OCI-M2 (cell line): ENCODE measurements around the gene MED1.
A peak's percentile ranks its signal among the peaks of the same experiment; 100 is the strongest.
"Not testable (repeated sequence)": the region's sequence is repeated elsewhere in the genome, so short reads cannot be mapped to it uniquely, and the experiment has no call there.

Experiments used
- DNase-seq: peaks from one replicate; lab custom pipeline; 2025; ENCODE audit not compliant: unreplicated experiment; lab: John Stamatoyannopoulos, UW

Gene MED1, protein sequence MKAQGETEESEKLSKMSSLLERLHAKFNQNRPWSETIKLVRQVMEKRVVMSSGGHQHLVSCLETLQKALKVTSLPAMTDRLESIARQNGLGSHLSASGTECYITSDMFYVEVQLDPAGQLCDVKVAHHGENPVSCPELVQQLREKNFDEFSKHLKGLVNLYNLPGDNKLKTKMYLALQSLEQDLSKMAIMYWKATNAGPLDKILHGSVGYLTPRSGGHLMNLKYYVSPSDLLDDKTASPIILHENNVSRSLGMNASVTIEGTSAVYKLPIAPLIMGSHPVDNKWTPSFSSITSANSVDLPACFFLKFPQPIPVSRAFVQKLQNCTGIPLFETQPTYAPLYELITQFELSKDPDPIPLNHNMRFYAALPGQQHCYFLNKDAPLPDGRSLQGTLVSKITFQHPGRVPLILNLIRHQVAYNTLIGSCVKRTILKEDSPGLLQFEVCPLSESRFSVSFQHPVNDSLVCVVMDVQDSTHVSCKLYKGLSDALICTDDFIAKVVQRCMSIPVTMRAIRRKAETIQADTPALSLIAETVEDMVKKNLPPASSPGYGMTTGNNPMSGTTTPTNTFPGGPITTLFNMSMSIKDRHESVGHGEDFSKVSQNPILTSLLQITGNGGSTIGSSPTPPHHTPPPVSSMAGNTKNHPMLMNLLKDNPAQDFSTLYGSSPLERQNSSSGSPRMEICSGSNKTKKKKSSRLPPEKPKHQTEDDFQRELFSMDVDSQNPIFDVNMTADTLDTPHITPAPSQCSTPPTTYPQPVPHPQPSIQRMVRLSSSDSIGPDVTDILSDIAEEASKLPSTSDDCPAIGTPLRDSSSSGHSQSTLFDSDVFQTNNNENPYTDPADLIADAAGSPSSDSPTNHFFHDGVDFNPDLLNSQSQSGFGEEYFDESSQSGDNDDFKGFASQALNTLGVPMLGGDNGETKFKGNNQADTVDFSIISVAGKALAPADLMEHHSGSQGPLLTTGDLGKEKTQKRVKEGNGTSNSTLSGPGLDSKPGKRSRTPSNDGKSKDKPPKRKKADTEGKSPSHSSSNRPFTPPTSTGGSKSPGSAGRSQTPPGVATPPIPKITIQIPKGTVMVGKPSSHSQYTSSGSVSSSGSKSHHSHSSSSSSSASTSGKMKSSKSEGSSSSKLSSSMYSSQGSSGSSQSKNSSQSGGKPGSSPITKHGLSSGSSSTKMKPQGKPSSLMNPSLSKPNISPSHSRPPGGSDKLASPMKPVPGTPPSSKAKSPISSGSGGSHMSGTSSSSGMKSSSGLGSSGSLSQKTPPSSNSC (N-terminal part only)

DNA sequence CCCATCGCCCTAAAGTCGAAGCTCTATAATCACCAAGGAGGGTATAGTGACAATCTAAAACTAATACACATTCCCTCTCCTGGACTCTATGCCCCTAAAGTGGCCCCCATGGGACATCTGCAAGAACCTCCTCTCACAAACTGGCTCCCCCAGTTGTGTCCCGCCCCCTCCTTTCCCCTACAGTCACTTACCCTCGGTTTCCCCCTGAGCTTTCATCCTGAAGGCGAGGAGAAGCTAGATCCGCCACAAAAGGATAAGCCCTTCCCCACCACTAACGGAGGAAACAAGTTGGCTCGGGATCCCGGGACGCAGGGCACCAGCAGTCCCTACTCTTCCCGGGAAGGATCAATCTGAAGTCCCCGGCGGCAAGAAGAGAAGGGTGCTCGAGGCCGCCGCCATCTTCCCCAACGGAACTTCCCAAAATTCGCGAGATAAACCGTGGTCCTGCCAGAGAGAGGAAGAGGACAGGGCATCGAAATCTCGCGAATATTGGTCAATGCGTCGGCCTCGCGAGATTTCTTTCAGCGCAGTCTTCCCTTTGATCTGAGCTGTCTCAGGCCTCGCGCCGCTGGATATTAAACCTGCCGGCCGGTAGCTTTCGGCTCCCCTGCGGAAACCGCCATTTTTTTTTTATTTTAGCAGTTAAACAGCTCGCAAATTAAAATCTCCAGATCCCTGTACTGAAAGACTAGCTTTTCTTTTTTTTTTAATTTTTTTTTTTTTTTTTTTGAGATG is at the start of gene MED1:
TSS of gene MED1 (minus strand) at position 417 of the 735 bp plus-strand sequence. CDS start at position 216, 201 bp downstream.
- DNase-seq: peak; percentile 88

GRCh38 chr17:39496921-39497320 is 45.9 kb upstream of the MED1 start:
- DNase-seq: not testable (repeated sequence)

GRCh38 chr17:39487946-39488345 is 36.9 kb upstream of the MED1 start:
- DNase-seq: no peak

DNA sequence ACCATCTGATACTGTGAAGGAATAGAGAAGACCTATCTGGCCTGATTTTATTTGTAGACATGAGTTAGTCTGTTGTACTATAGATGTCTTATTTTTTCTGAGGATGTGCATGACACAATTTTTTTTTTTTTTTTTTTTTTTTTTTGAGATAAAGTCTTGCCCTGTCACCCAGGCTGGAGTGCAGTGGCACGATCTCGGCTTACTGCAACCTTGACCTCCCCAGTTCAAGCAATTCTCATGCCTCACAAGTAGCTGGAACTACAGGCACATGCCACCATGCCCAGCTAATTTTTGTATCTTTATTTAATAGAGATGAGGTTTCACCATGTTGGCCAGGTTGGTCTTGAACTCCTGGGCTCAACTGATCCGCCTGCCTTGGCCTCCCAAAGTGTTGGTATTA is 36.4 kb upstream of the MED1 start:
- DNase-seq: not testable (repeated sequence)

DNA sequence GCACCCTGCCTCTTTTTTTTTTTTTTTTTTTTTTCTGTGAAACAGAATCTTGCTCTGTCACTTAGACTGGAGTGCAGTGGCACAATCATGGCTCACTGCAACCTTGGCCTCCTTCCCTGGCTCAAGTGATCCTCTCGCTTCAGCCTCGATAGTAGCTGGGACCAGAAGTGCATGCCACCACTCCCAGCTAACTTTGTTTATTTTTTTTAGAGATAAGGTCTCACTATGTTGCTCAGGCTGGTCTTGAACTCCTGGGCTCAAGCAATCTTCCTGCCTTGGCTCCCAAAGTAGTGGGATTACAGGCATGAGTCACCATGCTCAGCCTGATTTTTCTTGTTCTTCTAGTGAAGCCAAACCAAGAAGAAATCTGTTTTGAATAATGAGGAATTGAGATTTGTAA is 35.2 kb upstream of the MED1 start:
- no peak for DNase-seq

DNA sequence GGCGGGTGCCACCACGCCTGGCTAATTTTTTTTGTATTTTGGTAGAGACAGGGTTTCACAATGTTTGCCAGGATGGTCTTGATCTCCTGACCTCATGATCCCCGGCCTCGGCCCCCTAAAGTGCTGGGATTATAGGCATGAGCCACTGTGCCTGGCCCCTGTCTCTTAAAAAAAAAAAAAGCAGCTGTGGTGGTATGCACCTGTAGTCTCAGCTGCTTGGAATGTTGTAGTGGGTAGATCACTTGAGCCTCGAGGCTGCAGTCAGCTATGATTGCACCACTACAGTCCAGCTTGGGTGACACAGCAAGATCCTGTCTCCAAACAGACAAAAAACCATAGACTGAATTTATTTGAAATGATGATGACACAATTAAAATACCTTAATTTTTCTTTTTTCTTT is 34.5 kb upstream of the MED1 start:
- DNase-seq: no peak

- DNase-seq: no peak
Observed at GRCh38 chr17:39484178-39484577, 33.1 kb upstream of the MED1 start.

DNA sequence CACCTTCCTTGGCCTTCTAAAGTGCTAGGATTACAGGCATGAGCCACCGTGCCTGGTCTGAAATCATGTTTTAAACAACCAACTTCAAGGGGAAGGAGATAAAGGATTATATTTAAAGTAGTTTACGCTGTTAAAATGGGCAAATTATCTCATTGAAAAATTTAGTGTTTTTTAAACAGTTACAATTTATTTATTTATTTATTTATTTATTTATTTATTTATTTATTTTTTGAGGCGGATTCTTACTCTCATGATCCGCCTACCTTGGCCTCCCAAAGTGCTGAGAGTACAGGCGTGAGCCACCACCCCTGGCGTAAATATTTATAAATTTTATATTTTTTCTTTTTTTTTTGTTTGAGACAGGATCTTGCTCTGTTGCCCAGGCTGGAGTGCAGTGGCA is 32.4 kb upstream of the MED1 start:
- DNase-seq: no peak

DNA sequence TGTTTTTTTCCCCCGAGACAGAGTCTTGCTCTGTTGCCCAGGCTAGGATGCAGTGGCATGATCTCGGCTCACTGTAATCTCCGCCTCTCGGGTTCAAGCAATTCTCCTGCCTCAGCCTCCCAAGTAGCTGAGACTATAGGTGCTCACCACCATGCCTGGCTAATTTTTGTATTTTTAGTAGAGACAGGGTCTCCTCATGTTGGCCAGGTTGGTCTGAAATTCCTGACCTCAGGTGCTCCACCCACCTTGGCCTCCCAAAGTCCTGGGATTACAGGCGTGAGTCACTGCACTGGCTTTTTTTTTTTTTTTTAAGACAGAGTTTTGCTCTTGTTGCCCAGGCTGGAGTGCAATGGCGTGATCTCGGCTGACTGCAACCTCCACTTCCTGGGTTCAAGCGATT is 28.6 kb upstream of the MED1 start:
- DNase-seq: not testable (repeated sequence)

GRCh38 chr17:39473310-39473709 is 22.2 kb upstream of the MED1 start:
- DNase-seq: no peak

GRCh38 chr17:39468610-39469009 is 17.5 kb upstream of the MED1 start:
- DNase-seq: not testable (repeated sequence)

GRCh38 chr17:39464639-39465181 is 13.6 kb upstream of the MED1 start:
- DNase-seq: not testable (repeated sequence)

DNA sequence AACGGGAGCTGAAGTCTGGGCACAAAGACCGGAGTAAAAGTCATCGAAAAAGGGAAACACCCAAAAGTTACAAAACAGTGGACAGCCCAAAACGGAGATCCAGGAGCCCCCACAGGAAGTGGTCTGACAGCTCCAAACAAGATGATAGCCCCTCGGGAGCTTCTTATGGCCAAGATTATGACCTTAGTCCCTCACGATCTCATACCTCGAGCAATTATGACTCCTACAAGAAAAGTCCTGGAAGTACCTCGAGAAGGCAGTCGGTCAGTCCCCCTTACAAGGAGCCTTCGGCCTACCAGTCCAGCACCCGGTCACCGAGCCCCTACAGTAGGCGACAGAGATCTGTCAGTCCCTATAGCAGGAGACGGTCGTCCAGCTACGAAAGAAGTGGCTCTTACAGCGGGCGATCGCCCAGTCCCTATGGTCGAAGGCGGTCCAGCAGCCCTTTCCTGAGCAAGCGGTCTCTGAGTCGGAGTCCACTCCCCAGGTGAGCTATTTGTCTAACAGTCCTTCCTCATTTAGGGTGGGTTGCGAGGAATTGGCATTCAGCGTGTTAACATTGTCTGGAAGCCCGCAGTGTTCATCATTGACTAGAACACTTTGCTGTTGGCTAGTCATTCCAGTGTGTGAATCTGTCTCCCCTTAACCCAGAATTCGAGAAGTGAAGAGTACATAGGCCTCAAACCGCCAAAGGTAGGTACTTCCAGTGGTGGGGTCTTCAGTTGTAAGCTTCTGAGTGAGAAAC is 11.7 kb upstream of the MED1 start:
- DNase-seq: no peak

DNA sequence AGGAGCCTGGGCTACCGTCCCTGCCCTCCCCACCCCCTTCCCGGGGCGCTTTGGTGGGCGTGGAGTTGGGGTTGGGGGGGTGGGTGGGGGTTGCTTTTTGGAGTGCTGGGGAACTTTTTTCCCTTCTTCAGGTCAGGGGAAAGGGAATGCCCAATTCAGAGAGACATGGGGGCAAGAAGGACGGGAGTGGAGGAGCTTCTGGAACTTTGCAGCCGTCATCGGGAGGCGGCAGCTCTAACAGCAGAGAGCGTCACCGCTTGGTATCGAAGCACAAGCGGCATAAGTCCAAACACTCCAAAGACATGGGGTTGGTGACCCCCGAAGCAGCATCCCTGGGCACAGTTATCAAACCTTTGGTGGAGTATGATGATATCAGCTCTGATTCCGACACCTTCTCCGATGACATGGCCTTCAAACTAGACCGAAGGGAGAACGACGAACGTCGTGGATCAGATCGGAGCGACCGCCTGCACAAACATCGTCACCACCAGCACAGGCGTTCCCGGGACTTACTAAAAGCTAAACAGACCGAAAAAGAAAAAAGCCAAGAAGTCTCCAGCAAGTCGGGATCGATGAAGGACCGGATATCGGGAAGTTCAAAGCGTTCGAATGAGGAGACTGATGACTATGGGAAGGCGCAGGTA is 11.0 kb upstream of the MED1 start:
- no peak for DNase-seq

- DNase-seq: peak; percentile 86
Observed at GRCh38 chr17:39461113-39461925, 10.3 kb upstream of the MED1 start, which contains the start of gene CDK12. CDK12 (plus strand) TSS chr17:39461486; CDS start chr17:39462072, 586 bp downstream.

GRCh38 chr17:39455919-39456318 is 4.9 kb upstream of the MED1 start:
- no peak for DNase-seq

GRCh38 chr17:39450051-39450450 is 1.0 kb downstream of the MED1 start:
- DNase-seq: no peak

GRCh38 chr17:39447561-39447960 is 3.5 kb downstream of the MED1 start:
- DNase-seq: no peak
